HG03066 (cell line): ENCODE measurements around the gene KDM1B.
A peak's percentile ranks its signal among the peaks of the same experiment; 100 is the strongest.

Experiments used
- ATAC-seq: cut with Tn5 transposase; IDR thresholded peaks from one replicate; pipeline ENCODE4 v1.9.1; 2021; ENCODE audit warnings: low read depth; ENCODE audit not compliant: unreplicated experiment

The KDM1B gene

GRCh38 chr6:18155150-18155863 lies at the start of gene KDM1B:
Gene KDM1B (plus strand): TSS chr6:18155422. CDS start chr6:18159896, 4,474 bp downstream.
- ATAC-seq, result peak; percentile 81

- ATAC-seq, result no peak
Measured at GRCh38 chr6:18107061-18107460, 48.2 kb upstream of the KDM1B start.

- ATAC-seq, result no peak
Measured at GRCh38 chr6:18110162-18110561, 45.1 kb upstream of the KDM1B start.

- no peak for ATAC-seq
Measured at GRCh38 chr6:18115356-18115755, 39.9 kb upstream of the KDM1B start.

- ATAC-seq, result no peak
Measured at GRCh38 chr6:18117136-18117535, 38.1 kb upstream of the KDM1B start.

GRCh38 chr6:18118330-18118729 lies 36.9 kb upstream of the KDM1B start:
- no peak for ATAC-seq

GRCh38 chr6:18119236-18119635 lies 36.0 kb upstream of the KDM1B start:
- no peak for ATAC-seq

GRCh38 chr6:18121580-18122127 lies 33.6 kb upstream of the KDM1B start:
- ATAC-seq, result no peak

- ATAC-seq, result peak; percentile 99
Measured at GRCh38 chr6:18122128-18123093, 32.8 kb upstream of the KDM1B start, which contains the start of gene NHLRC1. Gene NHLRC1 (minus strand): TSS chr6:18122677. CDS start chr6:18122606, 71 bp downstream.

- no peak for ATAC-seq
Measured at GRCh38 chr6:18126121-18126520, 29.1 kb upstream of the KDM1B start.

- ATAC-seq, result no peak
Measured at GRCh38 chr6:18132346-18132745, 22.9 kb upstream of the KDM1B start.

GRCh38 chr6:18135171-18135570 lies 20.1 kb upstream of the KDM1B start:
- no peak for ATAC-seq

GRCh38 chr6:18136260-18136659 lies 19.0 kb upstream of the KDM1B start:
- no peak for ATAC-seq

- ATAC-seq, result no peak
Measured at GRCh38 chr6:18138906-18139305, 16.3 kb upstream of the KDM1B start.

GRCh38 chr6:18139935-18140621 lies 15.1 kb upstream of the KDM1B start:
- no peak for ATAC-seq

GRCh38 chr6:18141805-18142590 lies 13.2 kb upstream of the KDM1B start:
- ATAC-seq, result no peak

- ATAC-seq, result no peak
Measured at GRCh38 chr6:18142591-18142861, 12.7 kb upstream of the KDM1B start.

- no peak for ATAC-seq
Measured at GRCh38 chr6:18147160-18147559, 8.1 kb upstream of the KDM1B start.

GRCh38 chr6:18147616-18148015 lies 7.6 kb upstream of the KDM1B start:
- no peak for ATAC-seq
